K562 (cell line): ENCODE data around the gene FRMD4A. TPM values are rescaled to one million over a fixed set of nuclear protein-coding genes. Genes with fewer than 3 reads are reported as not detected.

ENCODE experiments used
- ATAC-seq: fragments of 200-7000 bp; cut with Tn5 transposase; 3 replicates; pipeline ENCODE4 v1.9.1; 2020; ENCODE audit warnings: moderate library complexity
- BruUV-seq: library from RNA; stranded (reverse); fragments of 400-500 nt; replicated peaks from 2 replicates; lab custom pipeline; 2021; lab: Mats Ljungman, UMichigan
- CTCF ChIA-PET: fragments of 300-600 bp; formaldehyde crosslinking; extraction: SDS; loops from one replicate; lab custom pipeline; 2021; ENCODE audit warnings: low intra/inter-chr PET ratio; lab: Yijun Ruan, JAX
- POLR2A ChIA-PET: fragments of 300-600, 350-650 bp; sonication (Branson Sonifier 250); formaldehyde crosslinking; extraction: SDS; loops from one replicate; lab custom pipeline; 2021; ENCODE audit warnings: antibody characterized with exemption, inconsistent platforms; lab: Yijun Ruan, JAX
- DNase-seq, 4 experiments: peaks; one replicate each; pipeline versions ENCODE4 v3.0.0 to v3.0.0-alpha.2; 2011 to 2018; ENCODE audit warnings: low spot score in 3 of 4, mixed read lengths in 3 of 4; ENCODE audit errors: extremely low read depth in 1 of 4
- FAIRE-seq: peaks from 2 replicates; lab custom pipeline; 2011; peaks lifted over from hg19 to GRCh38; lab: Jason Lieb, UNC
- H2AFZ ChIP-seq: 2 replicates; pipeline ENCODE4 v1.6.0; 2011; ENCODE audit warnings: low read depth, low read length, control low read depth, inconsistent platforms
- H3K27ac ChIP-seq: fragments of 200-600 bp; 3 replicates; pipeline ENCODE4 v1.8.0; 2011; ENCODE audit warnings: low read depth, mild to moderate bottlenecking, control low read depth, inconsistent platforms, low read length, moderate library complexity, mixed read lengths; ENCODE audit errors: extremely low read depth
- H3K27me3 ChIP-seq, 2 experiments: fragments of 300-600 bp in 1 of 2; 2 replicates in 1 of 2; 3 replicates in 1 of 2; pipeline versions ENCODE4 v1.6.0 to v1.8.0; 2011; ENCODE audit warnings: inconsistent platforms in 2 of 2, low read length in 2 of 2, mild to moderate bottlenecking in 1 of 2, mixed read lengths in 1 of 2, moderate library complexity in 1 of 2; ENCODE audit not compliant: control insufficient read depth in 2 of 2, insufficient read depth in 2 of 2
- H3K36me3 ChIP-seq: fragments of 300-600 bp; 3 replicates; pipeline ENCODE4 v1.8.0; 2011; ENCODE audit warnings: mild to moderate bottlenecking, low read length, inconsistent platforms; ENCODE audit not compliant: control insufficient read depth, insufficient read depth
- H3K4me1 ChIP-seq, 2 experiments: fragments of 200-600 bp in 1 of 2; replicated peaks in 1 of 2; 2 replicates in 1 of 2; 3 replicates in 1 of 2; pipeline versions ENCODE4 v1.5.1 to v1.8.0; 2011; ENCODE audit warnings: inconsistent platforms in 2 of 2, low read length in 2 of 2, mild to moderate bottlenecking in 1 of 2, mixed read lengths in 1 of 2, moderate library complexity in 1 of 2; ENCODE audit not compliant: control insufficient read depth in 2 of 2, insufficient read depth in 2 of 2
- H3K4me2 ChIP-seq: 2 replicates; pipeline ENCODE4 v1.6.1; 2011; ENCODE audit warnings: low read length, control low read depth, inconsistent platforms, mixed read lengths; ENCODE audit not compliant: insufficient read depth
- H3K4me3 ChIP-seq: fragments of 200-600 bp; sonication (generic), shearing (Covaris generic); 2 replicates; pipeline ENCODE4 v1.5.1; 2016; ENCODE audit warnings: control low read depth, inconsistent platforms
- H3K79me2 ChIP-seq: fragments of 200-600 bp; 3 replicates; pipeline ENCODE4 v1.8.0; 2011; ENCODE audit warnings: low read length, inconsistent platforms; ENCODE audit not compliant: control insufficient read depth, insufficient read depth
- H3K9ac ChIP-seq, 2 experiments: 2 replicates each; pipeline versions ENCODE4 v1.6.0 to v1.6.1; 2011; ENCODE audit warnings: low read depth in 2 of 2, low read length in 2 of 2, control low read depth in 1 of 2, inconsistent platforms in 1 of 2, mild to moderate bottlenecking in 1 of 2, mixed read lengths in 1 of 2; ENCODE audit not compliant: insufficient read depth in 1 of 2
- H3K9me1 ChIP-seq: one replicate; pipeline ENCODE4 v1.6.0; 2011; ENCODE audit warnings: inconsistent platforms, mild to moderate bottlenecking, low read length, moderate library complexity; ENCODE audit not compliant: control insufficient read depth, insufficient read depth
- H3K9me3 ChIP-seq: replicated peaks from 2 replicates; pipeline ENCODE4 v1.5.1; 2011; ENCODE audit warnings: low read depth, low read length, inconsistent platforms; ENCODE audit not compliant: control insufficient read depth, insufficient read depth
- H4K20me1 ChIP-seq: replicated peaks from 2 replicates; pipeline ENCODE4 v1.6.1; 2011; ENCODE audit warnings: low read length, inconsistent platforms, mixed read lengths; ENCODE audit not compliant: control insufficient read depth, insufficient read depth
- EGR1 ChIP-seq: fragments of 450-650 bp; conservative IDR thresholded peaks from 2 replicates; pipeline ENCODE4 v1.6.1; 2017; ENCODE audit warnings: mild to moderate bottlenecking
- WGBS: fragments of 100-300 bp; shearing (Covaris generic); methylation state at CpG from one replicate; pipeline ENCODE4 v1.1.6; 2016; ENCODE audit warnings: low coverage, mixed read lengths; ENCODE audit not compliant: insufficient coverage; ENCODE audit errors: missing lambda C conversion rate; 5-methylcytosine and 5-hydroxymethylcytosine counted together
- in situ Hi-C: fragments of 300-500 bp; cut with MboI; formaldehyde crosslinking; loops from 4 replicates; pipeline ENCODE4 v1.15.0; 2018; ENCODE audit warnings: inconsistent platforms, mixed read lengths
- intact Hi-C: fragments of 100-400 bp; cut with micrococcal nuclease; formaldehyde crosslinking; loops from 2 replicates; pipeline ENCODE4 v1.14.2; 2022
- polyA plus RNA-seq, 8 experiments: library from polyadenylated mRNA; depleted of rRNA in 4 of 8; stranded (reverse) in 5 of 8; unstranded in 3 of 8; fragments of >200 nt; fragmentation: Nextera tagmentation in 2 of 8; fragmentation: Illumina TruSeq in 1 of 8; extraction: Ambion mirVana in 2 of 8; extraction: Trizol in 1 of 8; gene quantifications; 2 replicates each; pipeline versions ENCODE4 v1.2.1 to v1.2.3, GENCODE V29; 2011 to 2014; ENCODE audit warnings: inconsistent platforms in 1 of 8, missing spikeins in 1 of 8
- total RNA-seq, 7 experiments: library from RNA; depleted of rRNA in 6 of 7; stranded (reverse); fragments of >200 nt in 6 of 7; fragmentation: Illumina TruSeq in 2 of 7; extraction: Trizol in 2 of 7; gene quantifications; 2 replicates each; pipeline versions ENCODE4 v1.2.1 to v1.2.3, GENCODE V29; 2011 to 2021; ENCODE audit warnings: low replicate concordance in 1 of 7
- TF ChIP-seq, protein P1 (sequence below): IDR thresholded peaks from 3 replicates; pipeline ENCODE4 v1.6.1; 2011; ENCODE audit warnings: borderline replicate concordance, mild to moderate bottlenecking, moderate library complexity; ENCODE audit not compliant: insufficient read length; ENCODE audit errors: extremely low read depth

The FRMD4A gene
- total and polyA plus RNA-seq, 9 of the 15 experiments (the other 6 are each of a cell fraction or from before 2014, with no cell fraction given) = 0.80 to 5.2 (median 3.0) TPM

GRCh38 chr10:13728898-13729535, 601.7 kb downstream of the FRMD4A start:
- FAIRE-seq = no peak
- POLR2A ChIA-PET = interaction anchor here (0.7 kb wide), 1 partner anchor 8 kb away, joined by 3 read pairs; no protein-coding TSS in a partner anchor

More at GRCh38 chr10:13728898-13729535, 601.7 kb downstream of the FRMD4A start:
- no peak overlapping the region for H3K9ac ChIP-seq
- no peak overlapping the region for H3K27ac ChIP-seq
- H3K79me2 ChIP-seq = no peaks in the 10 kb centered on the region
- intact Hi-C loops (no loop called here), in situ Hi-C loops (no loop called here)
- no peak overlapping the region for H3K4me2 ChIP-seq
- no peak overlapping the region for H3K4me3 ChIP-seq
- ATAC-seq (no peak), DNase-seq (no peak)
- no peak overlapping the region for H2AFZ ChIP-seq
- no TSS peak for BruUV-seq
- TF ChIP-seq EGR1 = peak; percentile 69
- TF ChIP-seq, protein P1, sequence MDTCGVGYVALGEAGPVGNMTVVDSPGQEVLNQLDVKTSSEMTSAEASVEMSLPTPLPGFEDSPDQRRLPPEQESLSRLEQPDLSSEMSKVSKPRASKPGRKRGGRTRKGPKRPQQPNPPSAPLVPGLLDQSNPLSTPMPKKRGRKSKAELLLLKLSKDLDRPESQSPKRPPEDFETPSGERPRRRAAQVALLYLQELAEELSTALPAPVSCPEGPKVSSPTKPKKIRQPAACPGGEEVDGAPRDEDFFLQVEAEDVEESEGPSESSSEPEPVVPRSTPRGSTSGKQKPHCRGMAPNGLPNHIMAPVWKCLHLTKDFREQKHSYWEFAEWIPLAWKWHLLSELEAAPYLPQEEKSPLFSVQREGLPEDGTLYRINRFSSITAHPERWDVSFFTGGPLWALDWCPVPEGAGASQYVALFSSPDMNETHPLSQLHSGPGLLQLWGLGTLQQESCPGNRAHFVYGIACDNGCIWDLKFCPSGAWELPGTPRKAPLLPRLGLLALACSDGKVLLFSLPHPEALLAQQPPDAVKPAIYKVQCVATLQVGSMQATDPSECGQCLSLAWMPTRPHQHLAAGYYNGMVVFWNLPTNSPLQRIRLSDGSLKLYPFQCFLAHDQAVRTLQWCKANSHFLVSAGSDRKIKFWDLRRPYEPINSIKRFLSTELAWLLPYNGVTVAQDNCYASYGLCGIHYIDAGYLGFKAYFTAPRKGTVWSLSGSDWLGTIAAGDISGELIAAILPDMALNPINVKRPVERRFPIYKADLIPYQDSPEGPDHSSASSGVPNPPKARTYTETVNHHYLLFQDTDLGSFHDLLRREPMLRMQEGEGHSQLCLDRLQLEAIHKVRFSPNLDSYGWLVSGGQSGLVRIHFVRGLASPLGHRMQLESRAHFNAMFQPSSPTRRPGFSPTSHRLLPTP = no peak
- WGBS = 25% methylated on average over 18 of the region's 26 CpGs
- H3K36me3 ChIP-seq = no peaks in the 10 kb centered on the region
- H3K4me1 ChIP-seq = no peaks in the 10 kb centered on the region; a peak in 1 of 5 replicates
- H3K9me1 ChIP-seq = no peaks in the 10 kb centered on the region
- CTCF ChIA-PET = no interaction called here
- peaks cover 43 to 71% of the 10 kb centered on the region in 2 experiments for H3K27me3 ChIP-seq
- 0 out of 2 replicates have a peak, but pooled peaks cover 3% of the 10 kb centered on the region for H4K20me1 ChIP-seq
- no peaks in the 10 kb centered on the region for H3K9me3 ChIP-seq
